H1 (cell line): ENCODE data around the gene MBTPS1. TPM values are rescaled to one million over a fixed set of nuclear protein-coding genes. Genes with fewer than 3 reads are reported as not detected.

Experiments used
- CTCF ChIA-PET: fragments of 300-600 bp; sonication (Branson Sonifier 250); formaldehyde crosslinking; loops from one replicate; lab custom pipeline; 2021; ENCODE audit not compliant: partially characterized antibody; lab: Charles Lee
- POLR2A ChIA-PET: fragments of 300-600 bp; sonication (Branson Sonifier 250); formaldehyde crosslinking; loops from one replicate; lab custom pipeline; 2021; ENCODE audit warnings: inconsistent platforms; ENCODE audit not compliant: partially characterized antibody; lab: Charles Lee
- DNase-seq, 2 experiments: peaks; one replicate each; pipeline versions ENCODE4 v3.0.0 to v3.0.0-alpha.2; 2010 to 2022; ENCODE audit warnings: low spot score in 2 of 2, low read depth in 1 of 2, mixed read lengths in 1 of 2
- FAIRE-seq: peaks from 2 replicates; lab custom pipeline; 2011; peaks lifted over from hg19 to GRCh38; lab: Jason Lieb, UNC
- H2AFZ ChIP-seq: 2 replicates; pipeline ENCODE4 v1.8.1; 2012; ENCODE audit warnings: low read length, inconsistent platforms
- H2AK5ac ChIP-seq: 2 replicates; pipeline ENCODE4 v1.6.1; 2013; ENCODE audit warnings: low read depth, low read length
- H2BK120ac ChIP-seq: replicated peaks from 2 replicates; pipeline ENCODE3; 2013; ENCODE audit warnings: low read depth, low read length, inconsistent platforms
- H2BK12ac ChIP-seq: 2 replicates; pipeline ENCODE4 v1.6.1; 2013; ENCODE audit warnings: low read depth, low read length
- H2BK15ac ChIP-seq: 2 replicates; pipeline ENCODE4 v1.6.1; 2013; ENCODE audit warnings: low read length
- H2BK20ac ChIP-seq: 2 replicates; pipeline ENCODE4 v1.6.1; 2013; ENCODE audit warnings: low read length
- H2BK5ac ChIP-seq: 2 replicates; pipeline ENCODE4 v1.6.1; 2013; ENCODE audit warnings: low read depth, low read length
- H3K14ac ChIP-seq: 2 replicates; pipeline ENCODE4 v1.6.1; 2013; ENCODE audit warnings: inconsistent platforms; ENCODE audit not compliant: insufficient read length
- H3K18ac ChIP-seq: 2 replicates; pipeline ENCODE4 v1.6.1; 2013; ENCODE audit warnings: low read length; ENCODE audit errors: extremely low read depth
- H3K23ac ChIP-seq: 2 replicates; pipeline ENCODE4 v1.6.1; 2013; ENCODE audit warnings: inconsistent platforms; ENCODE audit not compliant: insufficient read length
- H3K23me2 ChIP-seq: 2 replicates; pipeline ENCODE4 v1.6.1; 2013; ENCODE audit warnings: low read depth, low read length
- H3K27ac ChIP-seq: 2 replicates; pipeline ENCODE4 v1.6.1; 2011; ENCODE audit warnings: low read depth, low read length, inconsistent platforms
- H3K27me3 ChIP-seq, 4 experiments: replicated peaks in 1 of 4; 1 replicate in 1 of 4; 2 replicates in 3 of 4; pipeline versions ENCODE4 v1.6.1 to v1.8.1; 2011 to 2013; ENCODE audit warnings: low read length in 3 of 4, mild to moderate bottlenecking in 3 of 4, inconsistent platforms in 2 of 4, mixed read lengths in 2 of 4, moderate library complexity in 1 of 4; ENCODE audit not compliant: control insufficient read depth in 3 of 4, insufficient read depth in 3 of 4; ENCODE audit errors: extremely low read depth in 1 of 4
- H3K36me3 ChIP-seq, 4 experiments: 2 replicates each; pipeline versions ENCODE4 v1.6.1 to v1.8.1; 2011 to 2013; ENCODE audit warnings: mild to moderate bottlenecking in 4 of 4, low read length in 3 of 4, moderate library complexity in 2 of 4, control low read depth in 1 of 4, inconsistent platforms in 1 of 4; ENCODE audit not compliant: insufficient read depth in 4 of 4, control insufficient read depth in 2 of 4
- H3K4ac ChIP-seq: replicated peaks from 2 replicates; pipeline ENCODE3; 2013; ENCODE audit warnings: low read length, low read depth, mixed read lengths, inconsistent platforms; ENCODE audit not compliant: insufficient read length
- H3K4me1 ChIP-seq, 4 experiments: replicated peaks in 1 of 4; 1 replicate in 1 of 4; 2 replicates in 3 of 4; pipeline versions ENCODE4 v1.6.1 to v1.8.1; 2011 to 2013; ENCODE audit warnings: low read length in 3 of 4, inconsistent platforms in 2 of 4, mixed read lengths in 1 of 4; ENCODE audit not compliant: insufficient read depth in 4 of 4, control insufficient read depth in 3 of 4
- H3K4me2 ChIP-seq, 2 experiments: 2 replicates each; pipeline versions ENCODE4 v1.6.1 to v1.8.1; 2011 to 2013; ENCODE audit warnings: low read depth in 2 of 2, low read length in 2 of 2, control low read depth in 1 of 2, inconsistent platforms in 1 of 2, mild to moderate bottlenecking in 1 of 2; ENCODE audit not compliant: insufficient read depth in 1 of 2
- H3K4me3 ChIP-seq, 4 experiments: fragments of 200-600, 300-600 bp in 1 of 4; sonication (generic), shearing (Covaris generic), sonication (Bioruptor Twin) in 1 of 4; 2 replicates each; pipeline versions ENCODE4 v1.5.1 to v1.8.1; 2011 to 2016; ENCODE audit warnings: low read length in 4 of 4, low read depth in 3 of 4, control low read depth in 2 of 4, inconsistent platforms in 2 of 4, mild to moderate bottlenecking in 2 of 4, mixed read lengths in 1 of 4, moderate library complexity in 1 of 4; ENCODE audit not compliant: insufficient read depth in 2 of 4; ENCODE audit errors: extremely low read depth in 1 of 4
- H3K56ac ChIP-seq: replicated peaks from 2 replicates; pipeline ENCODE3; 2013; ENCODE audit warnings: low read depth, mild to moderate bottlenecking, mixed read lengths, low read length, inconsistent platforms; ENCODE audit not compliant: insufficient read length
- H3K79me1 ChIP-seq: 2 replicates; pipeline ENCODE4 v1.6.1; 2013; ENCODE audit warnings: low read depth, low read length, control low read depth
- H3K79me2 ChIP-seq, 2 experiments: 2 replicates each; pipeline versions ENCODE4 v1.6.1 to v1.8.1; 2012 to 2013; ENCODE audit warnings: low read length in 2 of 2, mild to moderate bottlenecking in 2 of 2, inconsistent platforms in 1 of 2; ENCODE audit not compliant: insufficient read depth in 2 of 2, control insufficient read depth in 1 of 2
- H3K9ac ChIP-seq, 4 experiments: replicated peaks in 1 of 4; 1 replicate in 1 of 4; 2 replicates in 3 of 4; pipeline versions ENCODE4 v1.6.1 to v1.8.1; 2011 to 2013; ENCODE audit warnings: low read depth in 3 of 4, low read length in 3 of 4, control low read depth in 2 of 4, mild to moderate bottlenecking in 2 of 4, moderate library complexity in 2 of 4, inconsistent platforms in 1 of 4; ENCODE audit errors: extremely low read depth in 1 of 4
- H3K9me3 ChIP-seq, 2 experiments: 2 replicates each; pipeline versions ENCODE4 v1.6.1 to v1.8.1; 2012 to 2013; ENCODE audit warnings: mild to moderate bottlenecking in 2 of 2, moderate library complexity in 2 of 2, control low read depth in 1 of 2, inconsistent platforms in 1 of 2, low read depth in 1 of 2, low read length in 1 of 2, mixed read lengths in 1 of 2; ENCODE audit not compliant: insufficient read depth in 2 of 2
- H4K20me1 ChIP-seq, 2 experiments: replicated peaks in 1 of 2; 2 replicates each; pipeline versions ENCODE3 to v1.8.1; 2011 to 2013; ENCODE audit warnings: inconsistent platforms in 2 of 2, low read length in 2 of 2, mild to moderate bottlenecking in 1 of 2; ENCODE audit not compliant: insufficient read depth in 2 of 2, control insufficient read depth in 1 of 2
- H4K5ac ChIP-seq: 2 replicates; pipeline ENCODE4 v1.6.1; 2013; ENCODE audit warnings: low read length, low read depth, mixed read lengths, inconsistent platforms; ENCODE audit not compliant: insufficient read length
- H4K8ac ChIP-seq: 2 replicates; pipeline ENCODE4 v1.8.0; 2013; ENCODE audit warnings: mild to moderate bottlenecking, moderate library complexity, low read length, inconsistent platforms; ENCODE audit not compliant: insufficient read depth; ENCODE audit errors: extremely low read depth
- H4K91ac ChIP-seq: replicated peaks from 2 replicates; pipeline ENCODE3; 2013; ENCODE audit warnings: low read length, mixed read lengths, inconsistent platforms; ENCODE audit not compliant: insufficient read length
- ATF2 ChIP-seq: IDR thresholded peaks from 2 replicates; pipeline ENCODE4 v1.6.1; 2012; ENCODE audit warnings: low read length, inconsistent platforms
- ATF3 ChIP-seq: IDR thresholded peaks from 2 replicates; pipeline ENCODE4 v1.6.1; 2011; ENCODE audit warnings: low read depth, mild to moderate bottlenecking, low read length; ENCODE audit not compliant: insufficient read depth
- CBX5 ChIP-seq: fragments of 300-800, 300-1000 bp; sonication (generic); IDR thresholded peaks from 2 replicates; pipeline ENCODE4 v1.7.1; 2016; ENCODE audit warnings: antibody characterized with exemption, low read length, low read depth
- GTF2F1 ChIP-seq: IDR thresholded peaks from 2 replicates; pipeline ENCODE4 v1.6.1; 2012; ENCODE audit warnings: low read depth, low read length, improper control_type of control experiment, borderline replicate concordance
- HDAC2 ChIP-seq, 2 experiments: fragments of 300-600 bp in 1 of 2; sonication (generic) in 1 of 2; IDR thresholded peaks; 2 replicates each; pipeline ENCODE4 v1.6.1; 2011 to 2012; ENCODE audit warnings: low read depth in 2 of 2, low read length in 2 of 2, mild to moderate bottlenecking in 2 of 2, moderate library complexity in 2 of 2, borderline replicate concordance in 1 of 2, inconsistent platforms in 1 of 2
- NANOG ChIP-seq: IDR thresholded peaks from 2 replicates; pipeline ENCODE4 v1.6.1; 2011; ENCODE audit warnings: low read length, low read depth, mild to moderate bottlenecking, inconsistent platforms; ENCODE audit not compliant: insufficient read depth, poor library complexity, severe bottlenecking
- PHF8 ChIP-seq: fragments of 200-600 bp; sonication (generic); conservative IDR thresholded peaks from 2 replicates; pipeline ENCODE4 v1.7.1; 2012; ENCODE audit warnings: low read depth, mild to moderate bottlenecking, inconsistent platforms, low read length, moderate library complexity
- RFX5 ChIP-seq: IDR thresholded peaks from 2 replicates; pipeline ENCODE4 v1.6.1; 2011; ENCODE audit warnings: low read depth, low read length, improper control_type of control experiment, borderline replicate concordance
- SAP30 ChIP-seq: fragments of 300-600 bp; sonication (generic); IDR thresholded peaks from 2 replicates; pipeline ENCODE4 v1.7.1; 2012; ENCODE audit warnings: low read length, moderate library complexity, mild to moderate bottlenecking, inconsistent platforms; ENCODE audit not compliant: insufficient read depth, insufficient replicate concordance
- TAF7 ChIP-seq: optimal IDR thresholded peaks from 2 replicates; pipeline ENCODE3; 2011; ENCODE audit warnings: low read depth, mild to moderate bottlenecking, inconsistent platforms, low read length, moderate library complexity, borderline replicate concordance
- TBP ChIP-seq: IDR thresholded peaks from 2 replicates; pipeline ENCODE4 v1.6.1; 2011; ENCODE audit warnings: low read depth, low read length, improper control_type of control experiment
- WGBS, 2 experiments: shearing (Covaris generic) in 1 of 2; methylation state at CpG; one replicate each; pipeline versions ENCODE4 v1.1.6 to v1.1.7; 2013 to 2015; ENCODE audit warnings: low lambda C conversion rate in 2 of 2, mixed read lengths in 2 of 2, inconsistent platforms in 1 of 2, low coverage in 1 of 2, missing lambda C conversion rate in 1 of 2; ENCODE audit not compliant: insufficient replicate concordance in 2 of 2, insufficient coverage in 1 of 2, insufficient read length in 1 of 2; ENCODE audit errors: extremely low coverage in 1 of 2, missing lambda C conversion rate in 1 of 2; 5-methylcytosine and 5-hydroxymethylcytosine counted together
- polyA plus RNA-seq, 7 experiments: library from polyadenylated mRNA; depleted of rRNA in 3 of 7; stranded (reverse) in 5 of 7; unstranded in 2 of 7; fragments of >200 nt in 5 of 7; fragments of 200-250 nt in 2 of 7; gene quantifications; 1 replicate in 5 of 7; 2 replicates in 1 of 7; 4 replicates in 1 of 7; pipeline versions ENCODE4 v1.2.1 to v1.2.3, GENCODE V29; 2011 to 2013; ENCODE audit warnings: missing spikeins in 2 of 7, mixed read lengths in 2 of 7
- total RNA-seq: library from RNA; stranded (reverse); fragmentation: NEBNext Ultra II Directional; extraction: Animal tissue kit (Norgen Biotek cat#: 25700); gene quantifications from 2 replicates; pipeline ENCODE4 v1.2.1, GENCODE V29; 2021

The MBTPS1 gene
- total and polyA plus RNA-seq, 2 of the 8 experiments (the other 6 are each of a cell fraction or from before 2014, with no cell fraction given), result 30.6 to 53.3 TPM

DNA sequence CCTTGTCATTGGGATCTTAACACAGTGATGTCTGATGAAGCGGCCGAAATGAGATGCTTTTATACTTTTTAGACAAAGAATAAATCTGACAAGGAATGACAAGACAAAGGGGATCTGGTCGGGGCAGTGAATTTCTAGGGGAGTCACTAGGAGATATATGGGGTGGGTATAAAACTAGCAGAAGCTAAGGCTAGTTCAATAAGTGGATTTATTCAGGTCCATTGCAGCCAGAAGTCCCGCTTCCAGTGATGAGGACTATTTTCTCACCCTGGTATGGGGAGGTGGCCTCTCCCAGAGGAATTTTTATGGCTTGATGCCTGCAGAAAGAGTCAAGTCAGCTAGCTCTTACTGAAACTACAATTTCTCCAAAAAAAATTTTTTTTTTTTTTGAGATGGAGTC lies 98.0 kb downstream of the MBTPS1 start:
- H2AFZ ChIP-seq, result no peak overlapping the region
- no peak overlapping the region for H2BK15ac ChIP-seq
- no peak overlapping the region for H4K91ac ChIP-seq
- DNase-seq (no peak), FAIRE-seq (no peak)
- H3K27ac ChIP-seq, result no peak overlapping the region
- no peak overlapping the region for H2BK12ac ChIP-seq
- no peak overlapping the region for H2BK20ac ChIP-seq
- H3K9ac ChIP-seq, result no peak overlapping the region
- H3K9me3 ChIP-seq, result peaks cover 10 to 12% of the 10 kb centered on the region in 2 experiments; a peak in 3 of 4 replicates
- ChIA-PET CTCF (interaction anchor here (0.7 to 1.5 kb wide), 5 partner anchors 9 to 73 kb away, joined by 3 to 5 read pairs (median 3); no protein-coding TSS in a partner anchor), POLR2A (no interaction called here)
- H3K23me2 ChIP-seq, result no peaks in the 10 kb centered on the region
- no peaks in the 10 kb centered on the region for H3K79me2 ChIP-seq
- no peak overlapping the region for H3K4me2 ChIP-seq
- H4K5ac ChIP-seq, result no peak overlapping the region
- no peaks in the 10 kb centered on the region for H3K36me3 ChIP-seq
- no peak overlapping the region for H3K4ac ChIP-seq
- no peak overlapping the region for H2AK5ac ChIP-seq
- no peak overlapping the region for H2BK5ac ChIP-seq
- H4K20me1 ChIP-seq, result no peaks in the 10 kb centered on the region
- H3K79me1 ChIP-seq, result no peaks in the 10 kb centered on the region
- H4K8ac ChIP-seq, result no peak overlapping the region
- WGBS, 2 experiments, result 89% methylated on average over 4 of the region's 4 CpGs; no CpG with 5 or more reads in 1 of the 2 experiments
- peaks cover 0 to 4% (median 0%) of the 10 kb centered on the region in 4 experiments; a peak in 2 of 7 replicates for H3K4me1 ChIP-seq
- no peak overlapping the region for H3K18ac ChIP-seq
- no peak overlapping the region for H3K4me3 ChIP-seq
- no peak overlapping the region for H2BK120ac ChIP-seq
- no peak overlapping the region for H3K23ac ChIP-seq
- H3K27me3 ChIP-seq, result no peaks in the 10 kb centered on the region
- H3K56ac ChIP-seq, result no peak overlapping the region
- H3K14ac ChIP-seq, result no peak overlapping the region
- TF ChIP-seq NANOG (no peak), HDAC2 (IDR thresholded peaks at IDR 0.05; ENCODE audit: borderline replicate concordance in 1 of 2, low read depth in 2 of 2, low read length in 2 of 2) (no peak), GTF2F1 (no peak), CBX5 (no peak), TBP (no peak), ATF3 (no peak), TAF7 (no peak), ATF2 (no peak), RFX5 (no peak), PHF8 (no peak), SAP30 (no peak)
